Panc1 (cell line): ENCODE measurements around the gene SLC12A7. TPM values are rescaled to one million over a fixed set of nuclear protein-coding genes. Genes with fewer than 3 reads are reported as not detected.
"Not testable (repeated sequence)": the region's sequence is repeated elsewhere in the genome, so short reads cannot be mapped to it uniquely, and the experiment has no call there.

Experiments
- ATAC-seq: fragments of 200-7000 bp; cut with Tn5 transposase; 2 replicates; pipeline ENCODE4 v1.9.1; 2020; ENCODE audit warnings: mild to moderate bottlenecking, moderate library complexity
- BruUV-seq: library from RNA; stranded (reverse); fragments of 400-500 nt; replicated peaks from 2 replicates; lab custom pipeline; 2021; lab: Mats Ljungman, UMichigan
- CTCF ChIA-PET: fragments of 300-600 bp; sonication (Branson Sonifier 250); formaldehyde crosslinking; loops from one replicate; lab custom pipeline; 2022; ENCODE audit warnings: antibody characterized with exemption; lab: Charles Lee
- POLR2A ChIA-PET: fragments of 300-600 bp; sonication (Branson Sonifier 250); formaldehyde crosslinking; loops from one replicate; lab custom pipeline; 2022; ENCODE audit warnings: antibody characterized with exemption; lab: Charles Lee
- DNase-seq: peaks from one replicate; pipeline ENCODE4 v3.0.0-alpha.2; 2010; ENCODE audit warnings: low read depth, low spot score
- H3K27ac ChIP-seq: 2 replicates; pipeline ENCODE4 v1.5.1; 2011; ENCODE audit warnings: mild to moderate bottlenecking, low read length, inconsistent platforms
- H3K27me3 ChIP-seq: fragments of 200-500 bp; sonication (Bioruptor generic); 2 replicates; pipeline ENCODE4 v1.6.0; 2014; ENCODE audit warnings: low read length, inconsistent platforms; ENCODE audit not compliant: control insufficient read depth, insufficient read depth
- H3K36me3 ChIP-seq: fragments of 200-500 bp; sonication (Bioruptor generic); 2 replicates; pipeline ENCODE4 v1.5.1; 2014; ENCODE audit warnings: inconsistent platforms, mild to moderate bottlenecking, low read length, moderate library complexity; ENCODE audit not compliant: control insufficient read depth, insufficient read depth
- H3K4me1 ChIP-seq: 2 replicates; pipeline ENCODE4 v1.5.1; 2011; ENCODE audit warnings: inconsistent platforms, mild to moderate bottlenecking, low read length, moderate library complexity; ENCODE audit not compliant: control insufficient read depth, insufficient read depth
- H3K4me3 ChIP-seq, 2 experiments: 2 replicates each; pipeline ENCODE4 v1.5.1; 2011 to 2012; ENCODE audit warnings: low read depth in 2 of 2, low read length in 2 of 2, mild to moderate bottlenecking in 2 of 2, inconsistent platforms in 1 of 2, moderate library complexity in 1 of 2
- H3K9me3 ChIP-seq: fragments of 200-500 bp; sonication (Bioruptor generic); 2 replicates; pipeline ENCODE4 v1.5.1; 2014; ENCODE audit warnings: low read depth, mild to moderate bottlenecking, inconsistent platforms, low read length, moderate library complexity; ENCODE audit not compliant: control insufficient read depth, insufficient read depth
- POLR2AphosphoS5 ChIP-seq: IDR thresholded peaks from 2 replicates; pipeline ENCODE4 v1.6.1; 2012; ENCODE audit warnings: mild to moderate bottlenecking, low read depth, low read length, moderate library complexity
- SIN3A ChIP-seq: IDR thresholded peaks from 2 replicates; pipeline ENCODE4 v1.6.1; 2012; ENCODE audit warnings: low read depth, mild to moderate bottlenecking, low read length, moderate library complexity, borderline replicate concordance; ENCODE audit not compliant: insufficient read depth
- TCF7L2 ChIP-seq: IDR thresholded peaks from 2 replicates; pipeline ENCODE4 v1.6.1; 2011; ENCODE audit warnings: mild to moderate bottlenecking, low read depth, low read length, inconsistent platforms
- in situ Hi-C: cut with HindIII; loops from 2 replicates; pipeline ENCODE4 v1.10.0; 2016; ENCODE audit warnings: low sequenced_read_pairs, low pct_unique_long_range_greater_than_20kb
- intact Hi-C: fragments of 100-400 bp; cut with micrococcal nuclease; formaldehyde crosslinking; loops from one replicate; pipeline ENCODE4 v1.10.0; 2022; ENCODE audit not compliant: unreplicated experiment
- total RNA-seq: library from RNA; stranded (reverse); gene quantifications from one replicate; pipeline ENCODE4 v1.2.1, GENCODE V29; 2021; ENCODE audit not compliant: unreplicated experiment
- TF ChIP-seq, protein P1 (sequence below): fragments of 450-650 bp; IDR thresholded peaks from 2 replicates; pipeline ENCODE4 v1.5.1; 2017; ENCODE audit warnings: mild to moderate bottlenecking
- TF ChIP-seq, protein P2 (sequence below), 2 experiments: IDR thresholded peaks; 2 replicates each; pipeline ENCODE4 v1.6.1; 2011 to 2012; ENCODE audit warnings: low read depth in 2 of 2, control low read depth in 1 of 2, low read length in 1 of 2, mild to moderate bottlenecking in 1 of 2, moderate library complexity in 1 of 2; ENCODE audit not compliant: insufficient read depth in 1 of 2

Gene SLC12A7
- total RNA-seq, 1 experiment from 2014 or later, result 297 TPM

DNA sequence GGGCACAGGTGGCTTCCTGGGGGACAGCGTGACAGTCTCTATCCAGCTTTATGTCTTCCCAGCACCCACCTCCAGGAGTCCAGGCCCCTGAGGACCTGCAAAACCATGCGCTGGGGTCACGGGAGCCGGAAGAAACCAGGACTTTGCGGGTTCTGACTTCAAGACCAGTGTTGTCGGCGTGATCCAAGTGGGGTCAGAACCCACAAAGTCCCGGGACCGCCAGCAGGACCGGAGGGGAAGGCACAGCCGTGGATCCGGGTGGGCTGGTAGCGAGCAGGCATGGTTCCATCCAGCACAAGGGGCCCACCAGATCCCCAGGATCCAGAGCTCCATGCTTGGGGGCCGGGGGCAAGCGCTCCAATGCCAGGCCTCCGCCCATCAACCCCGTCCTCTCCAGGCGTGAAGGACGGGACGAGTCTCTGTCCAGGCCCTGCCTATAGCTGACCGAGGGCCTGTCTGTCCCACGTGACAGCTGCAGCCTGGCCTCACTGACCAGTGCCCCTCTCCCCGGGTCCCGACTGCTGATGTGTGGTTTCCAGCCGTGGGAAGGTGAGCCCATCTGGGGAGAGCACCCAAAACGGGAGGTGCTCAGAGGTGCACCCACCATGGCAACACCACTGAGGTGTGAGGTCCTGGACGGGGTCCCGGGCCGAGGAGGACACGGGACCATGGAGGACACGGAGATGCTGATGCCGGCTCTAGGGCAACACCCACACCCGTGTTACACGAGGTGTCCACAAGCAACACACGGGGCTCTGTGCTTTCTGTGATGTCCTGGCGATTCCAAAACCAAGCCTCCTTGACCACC is 48.9 kb downstream of the SLC12A7 start:
- ATAC-seq (no peak), DNase-seq (no peak)
- no peak for TF ChIP-seq TCF7L2
- no peak for TF ChIP-seq POLR2AphosphoS5
- TF ChIP-seq, protein P1, sequence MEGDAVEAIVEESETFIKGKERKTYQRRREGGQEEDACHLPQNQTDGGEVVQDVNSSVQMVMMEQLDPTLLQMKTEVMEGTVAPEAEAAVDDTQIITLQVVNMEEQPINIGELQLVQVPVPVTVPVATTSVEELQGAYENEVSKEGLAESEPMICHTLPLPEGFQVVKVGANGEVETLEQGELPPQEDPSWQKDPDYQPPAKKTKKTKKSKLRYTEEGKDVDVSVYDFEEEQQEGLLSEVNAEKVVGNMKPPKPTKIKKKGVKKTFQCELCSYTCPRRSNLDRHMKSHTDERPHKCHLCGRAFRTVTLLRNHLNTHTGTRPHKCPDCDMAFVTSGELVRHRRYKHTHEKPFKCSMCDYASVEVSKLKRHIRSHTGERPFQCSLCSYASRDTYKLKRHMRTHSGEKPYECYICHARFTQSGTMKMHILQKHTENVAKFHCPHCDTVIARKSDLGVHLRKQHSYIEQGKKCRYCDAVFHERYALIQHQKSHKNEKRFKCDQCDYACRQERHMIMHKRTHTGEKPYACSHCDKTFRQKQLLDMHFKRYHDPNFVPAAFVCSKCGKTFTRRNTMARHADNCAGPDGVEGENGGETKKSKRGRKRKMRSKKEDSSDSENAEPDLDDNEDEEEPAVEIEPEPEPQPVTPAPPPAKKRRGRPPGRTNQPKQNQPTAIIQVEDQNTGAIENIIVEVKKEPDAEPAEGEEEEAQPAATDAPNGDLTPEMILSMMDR, result no peak
- no peak for TF ChIP-seq SIN3A
- TF ChIP-seq, protein P2, sequence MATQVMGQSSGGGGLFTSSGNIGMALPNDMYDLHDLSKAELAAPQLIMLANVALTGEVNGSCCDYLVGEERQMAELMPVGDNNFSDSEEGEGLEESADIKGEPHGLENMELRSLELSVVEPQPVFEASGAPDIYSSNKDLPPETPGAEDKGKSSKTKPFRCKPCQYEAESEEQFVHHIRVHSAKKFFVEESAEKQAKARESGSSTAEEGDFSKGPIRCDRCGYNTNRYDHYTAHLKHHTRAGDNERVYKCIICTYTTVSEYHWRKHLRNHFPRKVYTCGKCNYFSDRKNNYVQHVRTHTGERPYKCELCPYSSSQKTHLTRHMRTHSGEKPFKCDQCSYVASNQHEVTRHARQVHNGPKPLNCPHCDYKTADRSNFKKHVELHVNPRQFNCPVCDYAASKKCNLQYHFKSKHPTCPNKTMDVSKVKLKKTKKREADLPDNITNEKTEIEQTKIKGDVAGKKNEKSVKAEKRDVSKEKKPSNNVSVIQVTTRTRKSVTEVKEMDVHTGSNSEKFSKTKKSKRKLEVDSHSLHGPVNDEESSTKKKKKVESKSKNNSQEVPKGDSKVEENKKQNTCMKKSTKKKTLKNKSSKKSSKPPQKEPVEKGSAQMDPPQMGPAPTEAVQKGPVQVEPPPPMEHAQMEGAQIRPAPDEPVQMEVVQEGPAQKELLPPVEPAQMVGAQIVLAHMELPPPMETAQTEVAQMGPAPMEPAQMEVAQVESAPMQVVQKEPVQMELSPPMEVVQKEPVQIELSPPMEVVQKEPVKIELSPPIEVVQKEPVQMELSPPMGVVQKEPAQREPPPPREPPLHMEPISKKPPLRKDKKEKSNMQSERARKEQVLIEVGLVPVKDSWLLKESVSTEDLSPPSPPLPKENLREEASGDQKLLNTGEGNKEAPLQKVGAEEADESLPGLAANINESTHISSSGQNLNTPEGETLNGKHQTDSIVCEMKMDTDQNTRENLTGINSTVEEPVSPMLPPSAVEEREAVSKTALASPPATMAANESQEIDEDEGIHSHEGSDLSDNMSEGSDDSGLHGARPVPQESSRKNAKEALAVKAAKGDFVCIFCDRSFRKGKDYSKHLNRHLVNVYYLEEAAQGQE (IDR thresholded peaks at IDR 0.05; ENCODE audit: insufficient read depth in 1 of 2, low read depth in 2 of 2, low read length in 1 of 2), result no peak
- intact Hi-C loops, result no loop called here
- H3K9me3 ChIP-seq, result no peaks in the 10 kb centered on the region
- H3K27ac ChIP-seq, result no peak overlapping the region
- H3K27me3 ChIP-seq, result no peaks in the 10 kb centered on the region
- peaks cover 12% of the 10 kb centered on the region for H3K36me3 ChIP-seq
- ChIA-PET POLR2A (no interaction called here), CTCF (interaction anchor here (0.6 kb wide), 1 partner anchor 37 kb away, joined by 3 read pairs; no protein-coding TSS in a partner anchor)
- in situ Hi-C loops, result no loop called here
- no TSS peak for BruUV-seq
- no peaks in the 10 kb centered on the region for H3K4me1 ChIP-seq
- no peak overlapping the region for H3K4me3 ChIP-seq

DNA sequence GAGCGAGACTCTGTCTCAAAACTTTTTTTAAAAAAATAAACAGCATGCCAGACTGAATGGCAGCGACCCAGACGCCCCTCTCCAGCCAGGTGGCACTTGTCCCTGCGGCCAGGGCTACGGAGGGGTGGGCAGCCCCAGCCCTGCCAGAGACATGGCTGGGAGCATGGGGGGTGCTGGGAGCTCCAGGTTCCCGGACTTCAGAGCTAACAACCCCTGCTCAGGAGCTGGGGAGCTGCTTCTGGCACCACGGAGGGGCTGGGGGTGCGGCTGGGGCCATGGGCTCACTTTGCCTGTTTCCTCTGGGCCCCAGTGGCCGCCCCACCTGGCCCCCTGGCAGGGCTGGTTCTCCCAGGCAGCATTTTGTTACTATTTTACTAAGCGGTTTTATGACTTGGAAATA is 49.9 kb downstream of the SLC12A7 start:
- intact Hi-C loops (no loop called here), in situ Hi-C loops (no loop called here)
- peaks cover 9% of the 10 kb centered on the region for H3K36me3 ChIP-seq
- ChIA-PET POLR2A (no interaction called here), CTCF (no interaction called here)
- no peaks in the 10 kb centered on the region for H3K27me3 ChIP-seq
- TF ChIP-seq, protein P1, result no peak
- no peak for TF ChIP-seq POLR2AphosphoS5
- TF ChIP-seq, protein P2 (IDR thresholded peaks at IDR 0.05; ENCODE audit: insufficient read depth in 1 of 2, low read depth in 2 of 2, low read length in 1 of 2), result no peak
- no peak overlapping the region for H3K4me3 ChIP-seq
- H3K27ac ChIP-seq, result no peak overlapping the region
- ATAC-seq (no peak), DNase-seq (no peak)
- BruUV-seq, result no TSS peak
- H3K4me1 ChIP-seq, result no peaks in the 10 kb centered on the region
- H3K9me3 ChIP-seq, result no peaks in the 10 kb centered on the region

DNA sequence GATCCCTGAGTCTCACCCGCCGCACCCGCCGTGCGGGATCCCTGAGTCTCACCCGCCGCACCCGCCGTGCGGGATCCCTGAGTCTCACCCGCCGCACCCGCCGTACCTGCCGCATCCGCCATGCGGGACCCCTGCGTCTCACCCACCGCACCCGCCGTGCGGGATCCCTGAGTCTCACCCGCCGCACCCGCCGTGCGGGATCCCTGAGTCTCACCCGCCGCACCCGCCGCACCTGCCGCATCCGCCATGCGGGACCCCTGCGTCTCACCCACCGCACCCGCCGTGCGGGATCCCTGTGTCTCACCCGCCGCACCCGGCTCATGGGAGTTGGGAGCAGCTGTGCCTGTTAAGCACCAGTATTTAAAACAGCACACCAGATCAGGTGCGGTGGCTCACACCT is 50.6 kb downstream of the SLC12A7 start:
- H3K9me3 ChIP-seq, POLR2A ChIA-PET, BruUV-seq, intact Hi-C loops, ATAC-seq, H3K27ac ChIP-seq, H3K4me1 ChIP-seq, H3K36me3 ChIP-seq, CTCF ChIA-PET, DNase-seq, H3K27me3 ChIP-seq, in situ Hi-C loops, H3K4me3 ChIP-seq: not testable (repeated sequence)
